Measurements from ENCODE around the gene C13orf46. TPM values are rescaled to one million over a fixed set of nuclear protein-coding genes. Genes with fewer than 3 reads are reported as not detected.

Gene C13orf46
- total RNA-seq, 1 donor from 2014 or later = 4.8 TPM

- Histone ChIP-seq H3K27ac (no peak overlapping the region), H3K9me3 (no peaks in the 10 kb centered on the region), H3K4me3 (no peak overlapping the region), H3K27me3 (no peaks in the 10 kb centered on the region), H3K4me1 (peaks cover 0 to 5% of the 10 kb centered on the region in 2 donors), H3K36me3 (no peaks in the 10 kb centered on the region)
- TF ChIP-seq CTCF (IDR thresholded peaks at IDR 0.05) = no peak
- intact Hi-C loops (cut with DNase I) = no loop called here
- no peak for DNase-seq (ENCODE audit: low spot score in 2 of 2)
Observed at GRCh38 chr13:113912596-113912995, 61.3 kb downstream of the C13orf46 start.

- Histone ChIP-seq H3K4me3 (no peak overlapping the region), H3K9me3 (no peaks in the 10 kb centered on the region), H3K27me3 (no peaks in the 10 kb centered on the region), H3K36me3 (no peaks in the 10 kb centered on the region), H3K4me1 (peaks cover 7 to 21% of the 10 kb centered on the region in 2 donors), H3K27ac (no peak overlapping the region)
- no peak for TF ChIP-seq CTCF (IDR thresholded peaks at IDR 0.05)
- peak in 1 of 2 donors; percentile 60 for DNase-seq (ENCODE audit: low spot score in 2 of 2)
- intact Hi-C loops (cut with DNase I) = no loop called here
Observed at GRCh38 chr13:113907635-113908617, 66.0 kb downstream of the C13orf46 start.

- Histone ChIP-seq H3K9me3 (no peaks in the 10 kb centered on the region), H3K27me3 (no peaks in the 10 kb centered on the region), H3K27ac (no peak overlapping the region), H3K4me1 (peaks cover 7 to 24% of the 10 kb centered on the region in 2 donors), H3K4me3 (no peak overlapping the region), H3K36me3 (no peaks in the 10 kb centered on the region)
- intact Hi-C loops (cut with DNase I) = no loop called here
- TF ChIP-seq CTCF (IDR thresholded peaks at IDR 0.05) = no peak
- DNase-seq (ENCODE audit: low spot score in 2 of 2) = peak in 1 of 2 donors; percentile 58
Observed at GRCh38 chr13:113906571-113906970, 67.3 kb downstream of the C13orf46 start.

- Histone ChIP-seq H3K4me1 (peaks cover 7 to 31% of the 10 kb centered on the region in 2 donors), H3K27ac (no peak overlapping the region), H3K9me3 (no peaks in the 10 kb centered on the region), H3K36me3 (no peaks in the 10 kb centered on the region), H3K4me3 (no peak overlapping the region), H3K27me3 (no peaks in the 10 kb centered on the region)
- intact Hi-C loops (cut with DNase I) = loop anchor here (2.0 kb wide), 1 partner anchor 89 kb away; no protein-coding TSS in a partner anchor
- no peak for DNase-seq (ENCODE audit: low spot score in 2 of 2)
- no peak for TF ChIP-seq CTCF (IDR thresholded peaks at IDR 0.05)
Observed at GRCh38 chr13:113905942-113906341, 67.9 kb downstream of the C13orf46 start.

GRCh38 chr13:113905018-113905417 lies 68.9 kb downstream of the C13orf46 start:
- H3K36me3 ChIP-seq = no peaks in the 10 kb centered on the region
- H3K9me3 ChIP-seq = no peaks in the 10 kb centered on the region
- peak in 1 of 2 donors; percentile 41 for DNase-seq (ENCODE audit: low spot score in 2 of 2)
- H3K27me3 ChIP-seq = no peaks in the 10 kb centered on the region
- no peak overlapping the region for H3K4me3 ChIP-seq
- no peak for TF ChIP-seq CTCF (IDR thresholded peaks at IDR 0.05)
- peak overlapping the region; percentile 83 to 93 for H3K27ac ChIP-seq
- H3K4me1 ChIP-seq = peaks cover 7 to 36% of the 10 kb centered on the region in 2 donors
- intact Hi-C loops (cut with DNase I) = loop anchor here (2.0 kb wide), 1 partner anchor 88 kb away; no protein-coding TSS in a partner anchor
